HK-2 (cell line): ENCODE measurements around the gene NTN1.
"Not testable (repeated sequence)": the region's sequence is repeated elsewhere in the genome, so short reads cannot be mapped to it uniquely, and the experiment has no call there.

Experiments
- DNase-seq: peaks from one replicate; pipeline ENCODE4 v3.0.0-alpha.2; 2018; ENCODE audit not compliant: unreplicated experiment

The NTN1 gene

DNA sequence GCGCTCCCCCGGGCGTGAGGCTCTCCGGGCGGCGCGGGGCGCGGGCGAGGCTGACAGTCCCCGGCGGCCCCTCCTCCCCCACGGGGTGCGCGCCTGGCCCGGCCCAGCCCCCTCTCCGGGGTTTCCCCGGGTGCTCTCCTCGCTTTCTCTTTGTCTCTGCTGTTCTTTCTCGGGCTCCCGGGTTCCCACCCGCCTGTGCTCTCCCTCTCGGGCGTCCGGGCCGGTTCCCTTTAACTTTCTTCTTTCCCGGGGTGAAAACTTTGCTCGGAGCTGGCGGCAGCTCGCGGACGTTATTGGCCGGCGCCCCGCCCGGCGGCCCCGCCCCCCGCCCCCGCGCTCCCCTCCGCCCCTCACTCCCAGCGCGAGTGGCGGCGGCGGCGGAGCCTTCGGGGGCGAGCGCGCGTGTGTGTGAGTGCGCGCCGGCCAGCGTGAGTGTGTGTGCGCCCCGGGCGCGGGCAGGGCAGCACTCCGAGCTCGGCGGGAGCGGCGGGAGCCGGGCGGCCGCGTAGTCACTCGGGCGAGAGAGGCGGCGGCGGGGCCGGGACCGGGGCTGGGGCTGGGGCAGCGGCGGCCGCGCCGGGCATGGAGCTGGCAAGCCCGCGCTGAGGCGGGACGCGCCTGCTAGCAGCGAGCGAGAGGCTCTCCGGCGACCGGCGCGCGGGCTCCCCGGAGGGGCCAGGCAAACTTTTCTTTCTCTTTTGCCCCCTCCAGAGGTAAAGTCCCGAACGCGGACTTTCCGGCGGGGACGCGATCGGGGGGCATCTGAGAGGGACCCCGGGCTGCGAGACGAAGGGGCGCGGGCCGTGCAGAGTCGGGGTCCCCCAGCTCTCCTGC lies at the start of gene NTN1:
Gene NTN1 (plus strand): TSS at position 353 of the 834 bp plus-strand sequence. CDS start 864 bp downstream, outside the sequence.
- peak; percentile 24 for DNase-seq

DNA sequence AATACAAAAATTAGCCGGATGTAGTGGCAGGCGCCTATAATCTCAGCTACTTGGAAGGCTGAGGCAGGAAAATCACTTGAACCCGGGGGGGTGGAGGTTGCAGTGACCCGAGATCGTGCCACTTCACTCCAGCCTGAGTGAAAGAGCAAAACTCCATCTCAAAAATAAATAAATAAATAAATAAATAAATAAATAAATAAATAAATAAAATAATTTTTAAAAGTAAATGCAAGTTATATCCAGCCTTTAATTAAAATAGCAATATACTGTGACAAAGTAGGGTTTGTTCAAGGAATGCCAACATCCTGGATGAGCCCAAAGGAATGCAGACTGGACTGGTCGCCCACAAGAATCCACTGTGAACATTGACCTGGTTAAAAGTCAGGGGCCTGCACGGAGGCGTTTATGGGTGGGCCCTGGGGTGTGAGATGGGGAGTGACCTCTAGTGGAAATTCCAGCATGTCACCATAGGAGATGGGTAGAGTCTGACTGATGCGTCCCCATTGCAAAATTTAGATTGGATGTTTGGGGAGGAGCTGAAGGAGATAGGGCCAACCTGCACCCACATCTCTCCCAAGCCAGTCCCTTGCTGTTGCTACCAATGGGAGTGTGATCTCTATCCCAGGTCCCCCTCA lies 46.1 kb upstream of the NTN1 start:
- no peak for DNase-seq

DNA sequence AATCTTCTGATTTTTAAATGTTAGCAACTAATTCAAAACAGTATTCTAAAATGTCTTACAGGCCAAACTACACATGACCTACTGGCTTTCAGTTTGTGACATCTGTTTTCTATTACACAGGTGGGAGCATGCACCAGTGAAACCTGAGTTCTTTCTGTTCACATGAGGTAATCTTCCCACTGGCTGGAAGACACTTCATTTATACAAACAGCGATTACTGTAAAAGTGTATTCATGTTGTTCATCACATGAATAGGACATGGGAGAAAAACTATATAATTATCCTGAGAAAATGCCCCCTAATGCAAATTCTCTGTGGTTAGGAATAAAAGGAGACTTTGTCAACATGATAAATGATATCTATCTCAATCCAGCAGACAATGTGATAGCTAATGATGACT lies 44.7 kb upstream of the NTN1 start:
- DNase-seq, result no peak

DNA sequence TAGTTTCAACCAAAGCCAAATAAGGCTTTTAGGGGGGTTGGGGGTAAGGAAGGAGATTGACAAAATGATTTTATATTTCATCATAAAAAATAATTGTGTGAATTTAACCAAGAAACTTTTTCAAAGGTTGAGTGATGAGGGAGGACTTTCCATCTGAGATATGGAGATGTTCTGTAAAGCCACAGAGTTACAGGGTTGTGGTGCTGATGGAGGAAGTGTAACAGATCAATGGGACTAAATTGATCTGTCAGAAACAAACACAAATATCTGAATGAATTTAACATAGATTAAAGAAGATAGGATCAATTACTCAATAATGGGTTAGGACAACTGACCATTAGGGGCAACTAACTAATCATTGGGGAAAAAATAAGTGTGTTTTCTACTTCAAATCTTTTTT lies 41.6 kb upstream of the NTN1 start:
- no peak for DNase-seq

DNA sequence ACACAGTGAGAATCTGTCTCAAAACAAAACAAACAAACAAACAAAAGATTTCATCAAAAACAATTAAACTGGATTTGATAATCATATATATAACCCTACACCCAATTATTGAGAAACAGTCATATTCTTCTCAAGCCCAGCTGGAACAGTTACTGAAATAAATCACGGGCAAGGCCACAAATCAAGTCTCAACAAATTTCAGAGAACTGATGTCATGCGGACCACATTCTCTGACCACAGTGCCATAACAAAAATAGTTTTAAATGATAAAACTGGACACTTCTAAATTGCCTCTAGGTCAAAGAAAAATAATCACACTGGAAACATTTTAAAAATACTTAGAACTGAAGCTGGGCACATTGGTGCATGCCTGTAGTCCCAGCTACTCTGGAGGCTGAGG lies 39.9 kb upstream of the NTN1 start:
- no peak for DNase-seq

DNA sequence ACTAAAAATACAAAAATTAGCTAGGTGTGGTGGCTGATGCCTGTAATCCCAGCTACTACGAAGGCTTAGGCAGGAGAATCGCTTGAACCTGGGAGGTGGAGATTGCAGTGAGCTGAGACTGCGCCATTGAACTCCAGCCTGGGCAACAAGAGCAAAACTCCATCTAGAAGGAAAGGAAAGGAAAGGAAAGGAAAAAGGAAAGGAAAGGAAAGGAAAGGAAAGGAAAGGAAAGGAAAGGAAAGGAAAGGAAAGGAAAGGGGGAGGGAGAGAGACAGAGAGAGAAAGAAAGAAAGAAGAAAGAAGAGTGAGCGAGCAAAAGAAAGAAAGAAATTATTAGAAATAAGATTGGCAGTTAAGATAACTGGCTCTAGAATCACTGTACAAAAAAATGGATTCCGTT lies 37.1 kb upstream of the NTN1 start:
- DNase-seq, result not testable (repeated sequence)

DNA sequence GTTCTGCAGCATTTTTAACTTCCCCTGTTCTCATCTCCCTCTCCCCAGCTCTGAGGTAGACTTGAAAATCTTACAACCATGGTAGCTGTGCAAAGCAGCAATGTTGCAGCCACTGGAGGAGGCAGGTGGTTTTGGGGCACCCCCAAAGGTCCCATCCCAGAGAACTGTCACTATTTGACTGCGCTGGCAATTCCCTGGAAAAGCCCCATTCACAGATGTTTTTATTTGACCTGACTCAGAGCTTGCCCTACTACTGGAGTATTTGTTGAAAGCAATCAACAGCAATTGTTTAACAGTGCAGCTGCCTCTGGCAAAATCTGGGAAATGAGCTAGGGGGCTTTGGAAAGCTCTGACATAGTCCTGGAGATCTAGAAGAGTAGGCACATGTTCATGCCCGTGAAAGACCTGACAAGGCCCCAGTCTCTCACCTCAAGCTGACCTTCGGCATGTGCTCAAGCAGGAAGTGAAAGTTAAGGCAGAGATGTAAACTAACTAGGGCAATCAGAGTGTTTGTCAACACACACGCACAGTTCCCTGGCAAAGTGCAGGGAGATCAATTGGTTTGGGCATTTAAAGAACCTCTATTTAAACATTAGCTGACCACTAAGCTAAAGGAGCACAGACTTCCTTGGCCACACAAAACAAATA lies 36.1 kb upstream of the NTN1 start:
- DNase-seq, result no peak

DNA sequence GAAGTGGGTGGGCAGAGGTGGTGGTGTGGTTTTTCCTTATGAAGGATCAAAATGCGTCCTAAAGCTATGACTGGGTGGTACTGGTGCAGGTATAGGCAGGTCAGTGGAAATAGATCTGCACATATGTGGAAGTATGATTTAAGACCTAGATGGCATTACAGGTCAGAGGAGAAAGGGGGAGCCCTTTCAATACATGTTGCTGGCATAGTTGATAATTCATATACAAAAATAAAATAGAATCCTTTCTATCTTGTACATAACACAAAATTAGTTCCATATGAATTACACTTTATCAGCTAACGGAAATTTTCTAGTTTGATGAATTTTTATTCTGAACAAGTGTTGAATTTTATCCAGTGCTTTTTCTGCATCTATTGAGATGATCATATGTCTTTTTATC lies 35.0 kb upstream of the NTN1 start:
- DNase-seq, result no peak

DNA sequence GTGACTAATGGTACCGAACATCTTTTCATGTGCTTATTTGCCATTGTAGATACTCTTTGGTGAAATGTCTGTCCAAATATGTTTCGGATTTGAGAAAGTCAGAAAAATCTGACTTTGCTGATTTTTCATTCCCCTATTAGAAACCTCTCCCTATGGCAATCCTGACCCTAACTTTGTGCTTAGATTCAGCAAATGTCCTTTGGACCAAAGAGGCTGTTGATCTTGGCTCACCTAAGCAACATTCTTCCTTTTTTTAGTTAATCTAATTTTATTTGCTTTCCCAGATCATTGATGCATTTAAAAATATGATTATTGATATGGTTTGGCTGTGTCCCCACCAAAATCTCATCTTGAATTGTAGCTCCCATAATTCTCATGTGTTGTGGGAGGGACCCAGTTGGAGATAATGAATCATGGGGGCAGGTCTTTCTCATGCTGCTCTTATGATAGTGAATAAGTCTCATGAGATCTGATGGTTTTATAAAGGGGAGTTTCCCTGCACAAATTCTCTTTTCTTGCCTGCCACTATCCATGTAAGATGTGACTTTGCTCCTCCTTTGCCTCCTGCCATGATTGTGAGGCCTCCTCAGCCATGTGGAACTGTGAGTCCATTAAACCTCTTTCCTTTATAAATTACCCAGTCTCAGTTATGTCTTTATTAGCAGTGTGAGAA lies 32.9 kb upstream of the NTN1 start:
- DNase-seq, result not testable (repeated sequence)

DNA sequence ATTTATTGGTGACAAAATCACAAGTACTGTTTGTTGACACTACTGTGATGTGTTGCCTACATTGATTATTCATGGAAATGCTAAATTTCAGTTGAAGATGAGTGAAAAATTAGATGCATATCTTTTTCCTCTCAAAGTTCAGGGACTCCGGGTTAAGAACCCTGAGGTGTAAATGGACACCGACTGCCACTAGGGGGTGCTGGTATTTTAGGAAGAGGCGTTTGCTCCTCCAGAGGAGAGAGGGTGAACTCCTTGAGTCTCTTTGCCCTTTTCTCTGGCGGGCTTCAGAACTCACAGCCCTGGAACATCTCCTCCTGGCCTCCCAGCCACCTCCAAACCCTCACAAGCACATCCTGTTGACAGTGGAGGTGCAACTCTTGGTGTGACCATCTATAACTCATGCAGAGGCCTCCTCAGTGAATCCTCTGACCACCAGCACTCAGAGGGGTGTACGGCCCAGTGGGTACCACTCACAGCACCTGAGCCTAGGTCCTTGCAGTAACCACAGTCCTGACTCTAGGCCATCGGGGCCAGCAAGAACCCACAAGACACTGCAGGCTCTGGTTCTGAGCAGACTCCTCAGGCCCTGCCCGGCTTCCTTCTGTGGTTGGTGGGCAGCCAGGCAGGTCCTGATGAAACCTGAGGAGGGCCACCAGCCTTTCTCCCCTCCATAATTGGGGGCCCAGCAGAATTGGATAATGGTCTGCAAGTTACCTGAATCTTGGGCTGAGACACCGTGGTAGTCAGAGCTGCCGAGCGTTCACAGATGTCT lies 29.6 kb upstream of the NTN1 start:
- peak; percentile 24 for DNase-seq

DNA sequence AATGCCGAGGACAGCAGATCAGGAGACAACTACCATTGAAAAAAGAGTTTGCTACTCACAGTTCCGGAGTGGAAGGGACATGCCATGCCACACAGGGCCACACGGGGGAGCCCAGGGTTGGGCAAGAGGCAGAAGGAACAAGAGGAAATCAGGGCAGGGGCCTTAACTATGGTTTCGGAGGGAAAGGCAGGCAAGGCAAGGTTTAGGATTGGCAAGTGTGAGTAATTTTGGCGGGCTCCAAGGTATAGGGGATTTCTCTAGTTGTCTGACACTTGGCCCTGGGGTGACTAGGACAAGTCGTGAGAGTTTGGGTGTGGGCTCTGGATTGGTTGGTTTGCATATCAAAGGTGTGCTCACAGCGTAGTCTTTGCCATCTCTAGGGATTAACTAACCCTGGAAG lies 27.0 kb upstream of the NTN1 start:
- peak; percentile 42 for DNase-seq

DNA sequence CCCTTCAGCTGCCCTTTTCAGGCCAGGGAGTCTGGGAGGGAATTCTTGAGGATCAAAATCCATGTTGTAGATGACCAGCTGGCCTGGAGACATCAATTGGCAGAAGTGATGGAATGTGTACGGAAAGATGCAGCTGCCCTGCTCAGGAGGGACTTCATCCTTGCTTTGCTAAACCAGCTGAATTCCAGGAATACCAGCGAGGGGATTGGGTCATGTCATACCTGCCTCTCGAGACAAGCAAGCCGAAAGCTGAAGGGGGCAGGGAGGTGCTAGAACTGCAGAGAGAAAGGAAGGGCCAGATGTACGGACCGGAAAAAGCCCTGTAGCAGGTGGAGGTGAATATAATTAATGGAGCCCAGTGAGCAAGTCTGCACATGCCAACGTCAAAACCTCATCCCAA lies 25.6 kb upstream of the NTN1 start:
- DNase-seq, result no peak

DNA sequence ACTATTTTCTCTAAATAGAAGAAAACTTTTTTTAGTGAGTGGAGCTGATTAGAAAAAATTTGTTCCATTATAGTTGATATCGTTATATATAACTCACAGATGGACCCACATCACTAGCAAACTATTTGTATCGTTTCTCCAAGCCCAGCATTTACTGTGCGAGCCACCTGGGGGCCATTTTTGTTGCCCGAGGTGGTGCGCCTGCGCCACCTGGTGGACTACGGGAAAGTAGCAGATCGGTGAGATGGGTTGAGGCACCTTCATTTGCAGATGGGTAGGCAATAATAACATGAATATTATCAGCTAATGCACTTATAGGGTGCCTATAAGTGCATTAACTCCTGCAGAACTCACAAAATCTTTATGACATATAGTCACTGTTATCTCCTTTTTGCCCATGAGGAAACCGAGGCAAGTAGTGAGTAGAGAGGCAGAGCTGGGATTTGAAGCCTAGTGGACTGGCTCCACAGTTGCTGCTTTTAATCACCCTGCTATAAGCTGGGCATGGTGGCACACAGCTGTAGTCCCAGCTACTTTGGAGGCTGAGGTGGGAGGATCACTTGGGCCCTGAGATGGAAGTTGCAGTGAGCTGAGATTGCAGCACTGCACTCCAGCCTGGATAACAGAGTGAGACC lies 23.2 kb upstream of the NTN1 start:
- DNase-seq, result peak; percentile 65

DNA sequence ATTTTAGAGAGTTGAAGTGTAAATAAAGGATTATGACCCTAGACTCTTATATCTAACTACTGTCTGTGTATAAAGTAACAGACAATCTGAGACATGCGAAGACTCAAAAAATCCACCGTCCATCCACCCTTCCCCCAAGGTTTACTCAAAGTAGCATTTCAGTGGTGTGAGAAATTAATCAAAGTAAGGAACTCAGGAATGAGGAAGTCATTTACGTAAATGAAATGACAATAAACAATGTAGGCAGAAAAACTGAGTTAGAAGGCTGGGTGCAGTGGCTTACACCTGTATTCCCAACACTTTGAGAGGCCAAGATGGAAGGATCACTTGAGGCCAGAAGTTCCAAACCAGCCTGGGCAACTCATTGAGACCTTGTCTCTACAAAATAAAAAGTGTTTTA lies 19.8 kb upstream of the NTN1 start:
- DNase-seq, result no peak

DNA sequence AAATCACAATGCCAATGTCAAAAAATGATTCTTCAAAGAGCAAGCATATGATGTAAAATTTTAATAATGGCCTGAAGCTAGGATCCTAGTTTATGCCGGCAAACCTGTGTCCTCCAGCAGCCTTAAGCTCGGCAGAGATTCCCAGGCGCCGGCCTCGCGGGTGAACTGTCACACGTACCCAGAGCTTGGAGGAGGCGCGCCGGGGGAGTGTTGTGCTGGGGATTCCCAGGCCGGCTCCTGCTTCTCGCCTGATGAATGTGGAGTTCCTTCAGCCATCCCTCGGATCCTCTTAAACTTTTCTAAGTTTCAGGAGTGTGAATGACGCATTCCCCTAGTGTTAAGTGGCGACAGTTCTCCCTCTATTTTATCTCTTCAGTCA lies 19.1 kb upstream of the NTN1 start:
- no peak for DNase-seq

DNA sequence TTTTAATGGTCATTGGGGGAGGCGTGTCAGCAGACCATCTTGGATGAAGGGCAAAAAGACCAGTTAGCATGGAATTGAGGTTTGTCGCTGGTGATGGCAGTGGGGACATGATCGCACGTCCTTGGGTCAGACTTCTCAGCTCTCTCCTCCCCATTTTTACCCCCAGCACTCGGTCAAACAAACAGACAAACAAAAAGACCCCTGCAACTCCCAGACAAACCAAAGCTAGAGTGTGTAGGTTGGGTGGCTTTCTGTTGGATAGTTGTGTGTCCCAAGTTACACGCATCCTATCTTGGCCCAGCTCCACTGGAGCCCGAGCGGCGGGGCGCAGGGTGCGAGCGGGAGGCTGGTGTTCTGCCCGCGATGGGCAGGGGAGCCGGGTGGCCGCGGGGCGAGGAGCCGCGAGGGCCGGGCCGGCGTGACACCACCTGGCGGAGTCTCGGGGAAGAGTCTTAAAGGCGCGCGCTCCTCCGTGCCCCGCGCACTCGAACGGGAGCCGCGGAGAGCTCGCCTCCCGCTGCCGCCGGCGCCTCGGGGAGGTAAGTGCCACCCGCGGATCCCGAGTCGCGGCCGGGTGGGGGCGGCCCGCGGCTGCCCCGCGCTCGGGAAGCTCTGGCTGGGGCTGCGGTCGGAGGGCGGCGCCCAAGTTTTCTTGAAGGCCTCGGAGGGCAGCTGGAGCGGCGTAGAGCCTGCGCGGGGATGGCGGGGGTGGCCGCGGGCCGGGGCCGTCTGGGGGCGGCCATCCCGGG lies 18.5 kb upstream of the NTN1 start:
- no peak for DNase-seq

DNA sequence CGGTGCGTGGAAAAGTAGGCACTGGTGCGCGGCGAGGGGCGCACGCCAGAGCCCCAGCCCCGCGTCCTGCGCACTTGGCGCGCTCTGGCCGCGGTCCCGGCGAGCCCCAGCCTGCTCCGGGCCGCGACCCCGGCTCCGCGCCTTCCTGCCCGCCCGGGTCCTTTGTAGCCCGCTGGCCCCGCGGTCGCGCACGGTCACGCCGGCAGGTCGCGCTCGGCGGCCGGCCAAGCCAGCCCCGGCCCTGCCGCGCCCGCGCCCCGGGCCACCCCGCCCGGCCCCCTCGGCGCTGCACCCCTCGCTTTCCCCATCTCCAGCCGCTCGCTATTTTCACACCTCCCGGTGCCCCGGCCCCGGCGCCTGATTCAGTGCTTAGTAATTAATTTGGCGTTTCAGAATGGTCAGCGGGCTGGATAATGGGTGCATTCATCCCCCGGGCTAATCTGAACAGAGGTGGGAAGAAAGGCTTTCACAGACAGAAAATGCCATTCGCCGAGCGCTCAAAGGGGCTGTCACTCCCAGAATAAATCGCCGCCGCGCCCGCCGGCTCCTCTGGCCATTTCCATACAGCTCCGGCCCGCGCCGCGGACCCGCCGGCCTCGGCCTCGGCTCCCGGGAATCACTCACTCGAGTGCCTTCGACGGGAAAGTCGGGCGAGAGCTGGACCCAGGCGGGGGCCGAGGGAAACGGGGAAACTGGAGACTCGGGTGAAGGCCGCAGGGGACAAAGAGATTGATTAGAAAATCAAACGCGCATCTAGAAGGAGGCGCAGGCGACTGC lies 17.8 kb upstream of the NTN1 start:
- no peak for DNase-seq

DNA sequence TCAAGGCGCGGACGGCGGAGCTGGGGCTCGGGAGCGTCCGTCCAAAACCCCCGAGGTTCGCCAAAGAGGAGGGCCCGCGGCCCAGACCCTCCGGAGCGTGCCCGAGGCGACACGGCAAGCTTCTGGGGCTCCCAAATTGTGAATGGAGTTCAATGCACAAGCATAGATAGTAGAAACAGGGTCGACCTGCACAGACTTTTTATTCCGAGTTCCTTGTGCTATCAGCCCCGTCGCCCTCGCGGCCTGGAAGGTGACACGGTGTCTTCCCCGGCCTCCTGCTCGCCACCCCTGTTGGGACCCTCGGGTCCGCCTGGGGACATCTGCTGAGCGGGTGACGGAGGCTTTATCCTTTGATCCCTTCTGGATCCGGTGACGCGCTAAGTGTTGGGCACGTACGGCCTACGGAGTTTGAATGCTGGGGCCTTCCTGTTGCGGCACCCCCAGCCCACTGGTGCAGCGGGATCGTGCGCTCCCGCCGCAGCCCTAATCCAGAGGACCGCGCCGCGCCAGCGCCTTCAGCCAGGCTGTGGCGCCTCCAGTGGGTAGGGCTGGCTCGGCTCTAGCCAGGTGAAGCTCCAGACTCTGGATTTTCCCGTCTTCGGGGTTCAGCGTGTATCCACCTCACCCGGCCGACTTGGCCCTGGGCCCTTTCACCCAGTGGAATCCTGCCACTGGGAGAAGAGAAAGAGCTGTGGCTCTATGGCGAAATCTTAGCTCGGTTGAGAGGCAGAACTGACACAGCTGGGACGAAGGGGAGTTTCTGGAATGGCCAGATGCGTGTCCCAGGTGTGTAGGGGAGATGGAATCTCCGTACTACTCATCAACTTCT lies 17.0 kb upstream of the NTN1 start:
- DNase-seq, result no peak

DNA sequence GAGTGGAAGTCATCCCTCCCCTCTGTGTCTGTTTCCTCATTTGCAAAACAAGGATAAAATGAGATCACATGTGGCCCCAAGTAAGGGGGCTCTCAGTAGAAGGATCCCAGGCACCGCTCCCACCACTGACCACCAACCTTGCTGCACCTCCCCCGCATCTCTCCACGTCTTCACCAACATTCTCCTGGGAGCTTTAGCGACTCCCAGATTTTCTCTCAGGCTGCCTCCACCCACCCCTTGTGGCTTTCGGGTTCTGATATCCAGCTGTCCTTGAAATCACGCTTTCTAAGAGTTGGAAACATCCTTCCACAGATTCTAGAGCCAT lies 16.4 kb upstream of the NTN1 start:
- no peak for DNase-seq
